HG03066 (cell line): ENCODE results near the gene FAM98B.

Experiments
- ATAC-seq: cut with Tn5 transposase; IDR thresholded peaks from one replicate; pipeline ENCODE4 v1.9.1; 2021; ENCODE audit warnings: low read depth; ENCODE audit not compliant: unreplicated experiment

Gene FAM98B

GRCh38 chr15:38504680-38505467 is 50.9 kb downstream of the FAM98B start:
- ATAC-seq, result no peak

DNA sequence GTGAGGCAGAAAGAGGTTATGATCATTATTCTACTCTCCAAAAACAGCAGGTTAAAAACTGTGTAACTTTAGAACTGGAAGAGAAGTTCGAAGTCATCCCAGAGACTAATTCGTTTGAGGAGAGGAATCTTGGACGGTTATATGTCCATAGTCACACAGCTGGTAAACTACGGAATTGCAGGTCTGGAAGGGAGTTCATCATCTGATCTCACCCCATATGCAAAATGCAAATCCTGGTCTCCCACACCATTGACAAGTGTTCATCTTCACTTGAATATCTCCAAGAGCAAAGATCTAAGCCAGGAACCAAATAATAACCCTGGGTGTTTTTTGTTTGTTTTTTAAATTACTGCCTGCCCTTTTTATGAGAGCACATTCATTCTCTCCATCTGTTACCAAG is 53.1 kb downstream of the FAM98B start:
- no peak for ATAC-seq

GRCh38 chr15:38507570-38507969 is 53.6 kb downstream of the FAM98B start:
- ATAC-seq, result no peak

GRCh38 chr15:38508647-38509046 is 54.7 kb downstream of the FAM98B start:
- no peak for ATAC-seq

GRCh38 chr15:38509152-38509551 is 55.2 kb downstream of the FAM98B start:
- no peak for ATAC-seq

- no peak for ATAC-seq
Observed at GRCh38 chr15:38512901-38513300, 59.0 kb downstream of the FAM98B start.

- ATAC-seq, result peak; percentile 75
Observed at GRCh38 chr15:38514601-38515000, 60.7 kb downstream of the FAM98B start.

DNA sequence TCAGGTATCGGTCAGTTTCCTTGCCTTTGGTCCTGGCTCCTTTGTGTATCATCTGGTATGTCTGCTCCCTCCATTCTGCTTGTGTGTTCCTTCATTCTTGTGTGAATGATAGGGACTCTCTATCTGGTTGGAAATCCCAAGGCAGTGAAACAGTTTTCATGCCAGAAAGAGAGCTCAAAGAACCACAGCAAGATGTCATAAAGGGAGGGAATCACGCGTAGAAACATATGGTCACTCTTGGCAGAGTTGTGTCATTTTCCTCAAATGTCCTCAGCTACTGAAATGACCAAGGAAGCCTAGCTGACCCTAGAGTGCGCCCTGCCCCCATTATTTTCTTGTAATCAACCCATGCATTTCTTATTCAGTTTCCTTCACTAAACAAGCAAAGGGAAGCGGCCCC is 62.7 kb downstream of the FAM98B start:
- ATAC-seq, result no peak

DNA sequence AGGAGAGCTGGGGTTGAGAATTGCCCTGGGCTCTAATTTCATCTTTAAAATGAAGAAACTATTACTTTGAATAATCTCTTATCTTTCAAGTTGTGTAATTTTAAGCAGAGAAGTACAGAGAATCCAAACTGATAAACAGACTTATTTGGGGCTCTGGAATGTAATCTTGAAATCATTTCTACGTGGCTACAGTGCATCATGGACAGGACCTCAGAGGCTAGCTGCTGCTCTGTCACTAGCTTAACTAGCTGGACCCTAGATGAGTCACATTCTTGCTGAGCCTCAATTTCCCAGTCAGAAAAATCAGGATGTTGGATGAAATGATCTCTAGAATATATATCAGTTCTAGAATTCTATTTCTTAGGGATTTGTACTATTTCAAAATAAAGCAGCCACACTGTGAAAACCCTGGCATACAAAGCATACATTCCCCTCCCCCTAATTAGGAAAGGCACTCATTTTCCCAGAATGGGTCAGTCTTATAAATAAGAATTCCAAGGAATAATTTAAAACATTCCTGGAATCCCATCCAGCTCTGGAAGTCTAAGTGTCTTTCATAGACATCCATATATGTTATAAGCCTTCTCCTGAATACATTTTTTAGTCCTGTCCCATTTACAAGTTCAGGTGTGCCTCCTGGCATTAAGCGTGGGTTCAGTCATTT is 63.5 kb downstream of the FAM98B start:
- no peak for ATAC-seq

- no peak for ATAC-seq
Observed at GRCh38 chr15:38518084-38518483, 64.2 kb downstream of the FAM98B start.

DNA sequence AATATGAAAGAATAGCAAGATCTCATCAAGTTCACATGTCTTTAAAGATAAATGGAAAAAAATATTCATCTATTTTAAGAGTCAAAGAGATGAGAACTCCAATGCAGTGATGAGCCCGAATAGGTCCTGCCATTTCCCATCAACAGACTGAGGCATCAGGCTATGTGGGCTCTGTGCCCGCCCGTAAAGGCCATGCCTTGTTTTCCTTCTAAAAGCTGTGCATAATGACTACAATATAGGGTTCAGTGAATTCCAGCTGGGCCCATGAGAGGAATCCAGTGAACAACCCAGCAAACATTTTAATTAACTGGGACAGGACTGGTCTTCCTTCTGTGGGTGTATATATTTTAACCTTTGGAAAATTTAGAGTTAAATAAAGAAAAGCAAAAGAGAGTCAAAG is 66.1 kb downstream of the FAM98B start:
- ATAC-seq, result no peak

DNA sequence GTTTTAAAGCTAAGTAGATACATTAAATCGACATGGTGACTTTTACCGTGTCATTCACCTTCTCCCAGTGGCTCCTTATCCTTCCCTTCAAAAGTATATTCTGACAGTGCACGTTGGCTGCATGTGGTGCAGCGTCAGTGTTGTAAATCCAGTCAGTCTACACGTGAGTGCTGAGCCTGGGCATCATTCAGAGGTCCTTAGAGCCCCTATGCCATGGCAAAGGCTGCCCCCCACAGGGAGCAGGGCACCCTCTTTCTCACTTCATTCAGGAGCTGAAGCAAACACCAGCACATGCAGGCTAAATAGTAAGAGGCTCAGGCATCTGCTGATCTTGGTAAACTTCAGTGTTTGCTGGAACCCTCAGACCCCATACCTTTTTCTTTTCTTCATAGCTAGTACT is 67.4 kb downstream of the FAM98B start:
- no peak for ATAC-seq

DNA sequence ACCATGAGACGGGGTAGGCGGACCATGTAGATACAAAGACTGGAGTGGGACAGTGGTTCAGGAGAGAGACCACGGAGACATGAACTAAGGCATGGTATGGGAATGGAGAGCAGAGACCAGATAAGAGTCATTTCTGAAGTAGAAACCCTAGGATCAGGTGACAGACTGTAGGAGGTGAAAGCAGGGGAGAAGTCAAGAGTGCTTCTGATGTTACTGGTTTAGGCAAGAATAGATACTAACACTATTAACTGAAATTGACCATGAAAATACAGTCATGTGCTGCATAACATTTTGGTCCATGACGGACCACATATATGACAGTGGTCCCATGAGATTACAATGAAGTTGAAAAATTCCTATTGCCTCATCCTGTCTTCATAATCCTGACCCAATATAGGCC is 69.0 kb downstream of the FAM98B start:
- no peak for ATAC-seq

DNA sequence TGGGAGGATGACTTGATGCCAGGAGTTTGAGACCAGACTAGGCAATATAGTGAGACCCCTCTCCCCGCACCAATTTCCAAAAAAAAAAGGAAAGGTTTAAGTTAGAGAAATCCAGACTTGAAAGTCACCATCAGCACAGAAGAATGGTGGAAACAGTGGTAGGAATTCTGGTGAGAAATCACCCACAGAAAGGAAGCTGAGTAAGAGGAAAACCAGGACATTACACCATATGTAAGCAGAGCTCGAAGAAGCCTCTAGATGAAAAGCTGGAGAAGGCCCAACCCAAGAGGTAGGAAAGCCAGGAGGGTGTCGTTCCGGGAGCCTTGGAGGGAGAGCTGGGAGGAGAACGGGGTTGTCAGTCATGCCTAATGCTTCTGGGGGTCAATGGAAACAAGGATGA is 70.2 kb downstream of the FAM98B start:
- no peak for ATAC-seq

DNA sequence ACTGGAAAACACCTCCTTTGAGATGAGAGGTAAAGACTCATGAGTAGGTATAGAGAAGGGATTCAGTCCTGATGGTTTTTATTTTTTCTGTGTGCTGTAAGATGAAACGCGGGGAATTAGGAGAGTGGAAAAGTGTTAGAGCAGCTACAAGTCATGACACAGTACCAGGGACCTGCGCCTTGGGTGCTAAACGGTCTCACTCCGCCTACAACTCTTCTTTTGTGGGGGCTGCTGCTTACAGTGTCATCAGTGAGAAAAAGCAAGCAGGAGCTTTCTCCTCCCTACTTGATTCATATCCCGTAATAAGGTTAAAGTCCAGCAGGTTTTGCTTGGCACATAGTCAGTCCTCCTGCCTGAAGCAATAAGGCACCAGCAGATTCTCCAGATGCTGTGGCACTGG is 71.6 kb downstream of the FAM98B start:
- no peak for ATAC-seq

DNA sequence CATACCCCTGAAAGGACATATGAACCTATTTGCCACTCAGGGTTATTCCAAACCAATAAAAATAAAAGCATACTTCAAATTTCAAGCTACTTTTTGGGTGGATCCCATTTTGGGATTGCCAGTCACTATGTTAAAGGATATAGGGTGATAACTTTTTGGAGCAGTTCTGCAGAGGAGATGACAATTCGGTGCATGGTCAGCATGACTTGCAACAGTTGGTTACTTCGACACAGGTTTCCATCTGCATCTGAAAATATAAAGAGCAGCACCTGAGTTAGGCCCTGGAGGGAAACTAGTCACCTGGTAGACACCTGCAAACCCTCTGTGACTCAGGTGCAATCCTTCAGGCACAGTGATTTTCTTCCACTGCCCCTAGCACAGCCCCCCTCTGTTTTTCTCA is 72.2 kb downstream of the FAM98B start:
- no peak for ATAC-seq

DNA sequence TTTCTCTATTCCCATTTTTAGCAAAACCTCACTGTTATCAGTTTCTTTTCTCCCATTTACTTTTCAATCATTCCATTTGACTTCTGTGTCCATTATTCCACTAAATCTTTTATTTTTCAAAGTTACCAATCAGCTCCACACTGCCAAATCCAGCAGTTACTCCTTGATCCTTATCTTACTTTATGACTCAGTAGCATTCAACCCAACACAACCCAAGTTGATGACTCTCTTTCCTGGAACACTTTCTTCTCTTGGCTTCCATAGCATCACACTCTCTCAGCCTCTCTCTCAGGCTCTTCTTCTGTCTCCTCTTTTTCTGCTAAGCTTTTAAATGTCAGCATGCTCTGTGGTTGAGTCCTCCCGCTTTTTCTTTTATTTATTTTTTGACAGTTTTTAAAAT is 74.4 kb downstream of the FAM98B start:
- ATAC-seq, result no peak

GRCh38 chr15:38530113-38530512 is 76.2 kb downstream of the FAM98B start:
- no peak for ATAC-seq

- no peak for ATAC-seq
Observed at GRCh38 chr15:38531509-38531908, 77.6 kb downstream of the FAM98B start.

DNA sequence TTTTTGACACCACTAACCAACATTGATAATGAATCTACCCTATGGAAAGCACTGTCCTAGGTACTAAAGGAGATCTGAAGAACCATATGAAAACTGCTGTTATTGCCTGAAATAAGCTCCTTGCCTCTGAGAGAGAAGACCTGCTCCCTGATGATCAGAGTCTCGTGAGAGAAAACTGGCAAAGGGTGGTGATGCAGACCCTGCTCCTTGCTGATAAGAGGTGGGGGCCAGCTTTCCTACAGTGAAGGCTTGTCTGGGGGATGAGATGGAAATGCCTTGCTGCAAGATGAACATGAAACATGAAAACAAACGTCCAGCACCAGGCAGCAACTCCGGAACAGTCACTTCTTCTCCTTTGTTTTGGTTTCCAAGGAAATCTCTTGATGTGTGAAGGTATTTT is 78.8 kb downstream of the FAM98B start:
- ATAC-seq, result no peak

DNA sequence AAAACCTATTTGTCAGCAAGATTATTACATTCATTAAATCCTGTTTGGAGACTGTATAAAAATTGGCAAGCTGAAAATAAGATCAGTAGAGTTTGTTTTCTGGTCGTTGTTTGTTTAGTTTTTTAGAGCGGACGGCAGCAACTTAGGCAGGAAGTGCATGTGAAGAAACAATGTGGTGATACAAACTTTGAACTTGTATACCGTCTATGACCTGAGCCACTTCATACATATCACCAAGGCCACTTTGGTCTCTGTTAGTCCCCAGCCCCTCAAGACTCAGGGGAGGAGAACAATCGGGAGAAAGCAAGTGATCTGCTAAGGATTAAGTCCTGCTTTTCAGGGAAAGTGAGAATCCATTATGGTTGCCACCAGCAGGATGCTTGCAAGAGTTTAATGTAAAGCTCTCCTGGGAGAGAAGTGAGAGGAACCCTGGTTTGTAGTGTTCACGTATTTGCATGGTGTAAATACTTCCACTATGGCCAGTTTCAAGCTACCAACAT is 79.5 kb downstream of the FAM98B start:
- ATAC-seq, result no peak

DNA sequence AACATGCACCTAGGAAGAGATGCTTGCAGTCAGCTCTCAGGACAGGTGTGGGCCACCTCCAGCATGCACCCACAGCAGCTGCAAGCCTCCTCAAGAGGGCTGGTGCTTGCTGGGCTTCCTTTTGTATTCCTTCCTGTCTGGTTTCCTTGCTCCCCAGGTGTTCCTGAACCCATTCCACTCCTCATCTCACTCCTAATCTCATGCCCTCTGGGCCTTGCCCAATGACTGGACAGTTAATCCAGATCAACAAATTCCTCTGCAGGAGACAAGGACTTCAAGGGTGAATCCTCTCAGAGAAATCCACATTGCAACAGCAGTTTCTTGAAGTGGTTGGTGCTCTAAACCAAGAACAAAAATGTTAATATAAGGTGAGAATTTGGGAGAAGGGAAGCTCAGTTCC is 80.0 kb downstream of the FAM98B start:
- no peak for ATAC-seq
